Upper lobe of right lung (tissue), 1 donor: ENCODE measurements around the gene CDC73. TPM values are rescaled to one million over a fixed set of nuclear protein-coding genes. Genes with fewer than 3 reads are reported as not detected.

ENCODE experiments used
- ATAC-seq: fragments of 200-7000 bp; cut with Tn5 transposase; one replicate; pipeline ENCODE4 v1.9.1; 2020; ENCODE audit warnings: mild to moderate bottlenecking, moderate library complexity
- DNase-seq: peaks from one replicate; pipeline ENCODE4 v3.0.0-alpha.2; 2020
- H3K27ac ChIP-seq: fragments of 200-600 bp; one replicate; pipeline ENCODE4 v1.8.0; 2022
- H3K27me3 ChIP-seq: fragments of 200-600 bp; one replicate; pipeline ENCODE4 v1.8.0; 2022; ENCODE audit warnings: mild to moderate bottlenecking
- H3K36me3 ChIP-seq: fragments of 200-600 bp; one replicate; pipeline ENCODE4 v1.8.0; 2022
- H3K4me1 ChIP-seq: fragments of 200-600 bp; one replicate; pipeline ENCODE4 v1.8.0; 2022
- H3K4me3 ChIP-seq: fragments of 200-600 bp; one replicate; pipeline ENCODE4 v1.8.0; 2022; ENCODE audit warnings: mild to moderate bottlenecking
- H3K9me3 ChIP-seq: fragments of 200-600 bp; one replicate; pipeline ENCODE4 v1.8.0; 2022
- CTCF ChIP-seq: fragments of 200-600 bp; IDR thresholded peaks from one replicate; pipeline ENCODE4 v1.8.0; 2022; ENCODE audit warnings: antibody characterized with exemption
- intact Hi-C: fragments of 100-400 bp; cut with DNase I; formaldehyde crosslinking; loops from one replicate; pipeline ENCODE4 v1.11.0; 2022
- total RNA-seq: library from RNA; stranded (reverse); fragmentation: NEBNext Ultra II Directional; extraction: Animal tissue kit (Norgen Biotek cat#: 25700); gene quantifications from one replicate; pipeline ENCODE4 v1.2.1, GENCODE V29; 2021
- donor health status: DM: no; HTN: yes; CAD: no; lungs with severe emphysema.

CDC73 gene
- total RNA-seq, 1 donor from 2014 or later: 72.6 TPM

GRCh38 chr1:193120604-193121166 is 1.1 kb upstream of the CDC73 start:
- Histone ChIP-seq H3K27ac (no peak overlapping the region), H3K4me1 (peaks cover 18% of the 10 kb centered on the region), H3K4me3 (peak overlapping the region; percentile 87), H3K27me3 (no peaks in the 10 kb centered on the region), H3K36me3 (peaks cover 8% of the 10 kb centered on the region), H3K9me3 (no peaks in the 10 kb centered on the region)
- DNase-seq (no peak), ATAC-seq (no peak)
- intact Hi-C loops: no loop called here
- no peak for TF ChIP-seq CTCF

GRCh38 chr1:193123751-193124150 is 1.9 kb downstream of the CDC73 start:
- ATAC-seq: no peak
- Histone ChIP-seq H3K36me3 (peaks cover 24% of the 10 kb centered on the region), H3K27ac (no peak overlapping the region), H3K4me1 (peaks cover 28% of the 10 kb centered on the region), H3K4me3 (peak overlapping the region; percentile 11), H3K27me3 (no peaks in the 10 kb centered on the region), H3K9me3 (no peaks in the 10 kb centered on the region)
- intact Hi-C loops: no loop called here
- no peak for DNase-seq
- TF ChIP-seq CTCF: no peak

GRCh38 chr1:193125369-193125768 is 3.5 kb downstream of the CDC73 start:
- intact Hi-C loops: no loop called here

GRCh38 chr1:193131266-193131860 is 9.5 kb downstream of the CDC73 start:
- Histone ChIP-seq H3K4me1 (peaks cover 4% of the 10 kb centered on the region), H3K27me3 (no peaks in the 10 kb centered on the region), H3K27ac (no peak overlapping the region), H3K4me3 (no peak overlapping the region), H3K9me3 (no peaks in the 10 kb centered on the region), H3K36me3 (peaks cover 54% of the 10 kb centered on the region)
- no peak for DNase-seq
- no peak for TF ChIP-seq CTCF
- no peak for ATAC-seq
- intact Hi-C loops: no loop called here

More at GRCh38 chr1:193125369-193125768, 3.5 kb downstream of the CDC73 start:
- Histone ChIP-seq H3K4me1 (peaks cover 28% of the 10 kb centered on the region), H3K9me3 (no peaks in the 10 kb centered on the region), H3K27me3 (no peaks in the 10 kb centered on the region), H3K4me3 (no peak overlapping the region), H3K36me3 (peaks cover 35% of the 10 kb centered on the region), H3K27ac (no peak overlapping the region)
- no peak for DNase-seq
- TF ChIP-seq CTCF: no peak
- no peak for ATAC-seq

GRCh38 chr1:193140254-193140653 is 18.4 kb downstream of the CDC73 start:
- peaks cover 81% of the 10 kb centered on the region for H3K36me3 ChIP-seq
- intact Hi-C loops: no loop called here

More at GRCh38 chr1:193140254-193140653, 18.4 kb downstream of the CDC73 start:
- Histone ChIP-seq H3K4me1 (no peaks in the 10 kb centered on the region), H3K4me3 (no peak overlapping the region), H3K9me3 (no peaks in the 10 kb centered on the region), H3K27ac (no peak overlapping the region), H3K27me3 (no peaks in the 10 kb centered on the region)
- no peak for DNase-seq
- TF ChIP-seq CTCF: no peak
- ATAC-seq: no peak
